Dendritic cell treated with granulocyte-macrophage colony-stimulating factor and Interleukin-4, amounts not matched to agents 40 ng/mL and 50 ng/mL, for 4 days (primary cell): ENCODE data around the gene CD300LD.

Source experiments
- H3K27ac Mint-ChIP-seq: one replicate; pipeline ENCODE4 v1.8.0; 2022; ENCODE audit warnings: mild to moderate bottlenecking, mixed read lengths
- H3K27me3 Mint-ChIP-seq: one replicate; pipeline ENCODE4 v1.8.0; 2022; ENCODE audit warnings: mild to moderate bottlenecking, mixed read lengths
- H3K36me3 Mint-ChIP-seq: one replicate; pipeline ENCODE4 v1.8.0; 2022; ENCODE audit warnings: low read depth, mixed read lengths
- H3K4me1 Mint-ChIP-seq: one replicate; pipeline ENCODE4 v1.8.0; 2022; ENCODE audit warnings: low read depth, mixed read lengths
- H3K4me3 Mint-ChIP-seq: one replicate; pipeline ENCODE4 v1.8.0; 2022; ENCODE audit warnings: mild to moderate bottlenecking, moderate library complexity, mixed read lengths
- H3K9me3 Mint-ChIP-seq: one replicate; pipeline ENCODE4 v1.8.0; 2022; ENCODE audit warnings: mixed read lengths
- intact Hi-C: fragments of 100-400 bp; cut with micrococcal nuclease; formaldehyde crosslinking; loops from one replicate; pipeline ENCODE4 v1.15.0; 2022

Gene CD300LD

GRCh38 chr17:74623693-74624093, 31.6 kb upstream of the CD300LD start, which contains the start of gene CD300E:
CD300E (minus strand) TSS chr17:74623738; CDS start chr17:74623621, 117 bp downstream.
- Mint-ChIP-seq H3K9me3 (peaks cover 1% of the 10 kb centered on the region), H3K4me1 (peaks cover 82% of the 10 kb centered on the region), H3K27me3 (peaks cover 13% of the 10 kb centered on the region), H3K4me3 (peak within 1 kb of the TSS; percentile 60), H3K36me3 (peaks cover 5% of the 10 kb centered on the region), H3K27ac (peak within 1 kb of the TSS; percentile 73)
- intact Hi-C loops, result no loop called here

DNA sequence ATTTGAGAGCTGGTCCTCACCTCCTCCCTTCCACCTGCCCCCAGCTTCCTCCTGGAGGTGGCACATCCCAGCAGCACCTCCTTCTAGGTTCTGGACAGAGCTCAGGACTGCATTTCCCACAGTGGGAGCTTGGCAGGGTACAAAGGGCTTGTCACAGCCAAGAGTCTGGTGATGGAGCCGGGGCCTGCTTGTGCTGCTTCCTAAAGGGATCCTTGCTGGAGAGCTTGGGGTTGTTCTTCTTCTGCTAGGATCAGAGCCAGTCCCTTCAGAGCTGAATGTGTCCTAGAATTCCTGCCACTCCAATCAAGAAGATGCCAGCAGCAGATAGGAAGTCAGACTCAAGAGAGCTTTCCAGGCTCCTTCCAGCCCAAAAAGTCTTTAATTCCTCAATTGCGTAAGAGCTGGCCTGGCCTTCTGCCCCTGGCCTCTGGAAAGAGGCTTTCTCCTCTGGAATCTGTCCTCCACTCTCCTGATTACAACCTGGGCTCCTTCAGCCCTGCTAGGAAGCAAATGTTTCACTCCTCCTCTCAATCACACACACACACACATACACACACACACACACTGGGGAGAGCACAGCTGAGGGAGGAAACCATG, 27.1 kb upstream of the CD300LD start:
- Mint-ChIP-seq H3K4me3 (no peak overlapping the region), H3K4me1 (peaks cover 91% of the 10 kb centered on the region), H3K9me3 (no peaks in the 10 kb centered on the region), H3K27me3 (peaks cover 32% of the 10 kb centered on the region), H3K27ac (peak overlapping the region; percentile 25), H3K36me3 (peaks cover 22% of the 10 kb centered on the region)
- intact Hi-C loops, result no loop called here

GRCh38 chr17:74618451-74618850, 26.4 kb upstream of the CD300LD start:
- peaks cover 22% of the 10 kb centered on the region for H3K36me3 Mint-ChIP-seq
- peaks cover 90% of the 10 kb centered on the region for H3K4me1 Mint-ChIP-seq
- H3K4me3 Mint-ChIP-seq, result no peak overlapping the region
- no peaks in the 10 kb centered on the region for H3K9me3 Mint-ChIP-seq
- intact Hi-C loops, result no loop called here
- peak overlapping the region; percentile 25 for H3K27ac Mint-ChIP-seq
- H3K27me3 Mint-ChIP-seq, result peaks cover 37% of the 10 kb centered on the region

DNA sequence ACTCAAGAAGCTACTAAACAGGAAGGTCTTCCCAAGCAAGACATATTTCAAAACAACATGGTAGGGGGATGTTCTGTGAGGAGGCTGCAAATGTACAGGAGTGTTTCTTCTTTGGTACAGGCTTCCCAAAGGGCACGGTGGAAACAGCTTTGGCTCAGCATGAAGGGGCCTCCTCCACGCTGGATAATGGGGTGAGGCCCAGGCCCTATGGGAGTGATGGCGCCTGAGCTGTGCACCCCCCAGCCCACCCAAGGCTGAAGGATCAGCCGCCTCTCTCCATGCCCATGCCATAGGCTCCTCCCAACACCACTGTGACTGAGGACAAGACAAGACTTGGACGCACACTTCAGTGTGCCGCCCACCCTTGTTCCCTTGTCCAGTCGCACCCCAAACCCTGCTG, 24.6 kb upstream of the CD300LD start:
- intact Hi-C loops, result no loop called here
- Mint-ChIP-seq H3K27me3 (peaks cover 52% of the 10 kb centered on the region), H3K9me3 (no peaks in the 10 kb centered on the region), H3K4me1 (peaks cover 90% of the 10 kb centered on the region), H3K27ac (no peak overlapping the region), H3K4me3 (no peak overlapping the region), H3K36me3 (peaks cover 22% of the 10 kb centered on the region)

- H3K27ac Mint-ChIP-seq, result no peak overlapping the region
- H3K27me3 Mint-ChIP-seq, result peaks cover 46% of the 10 kb centered on the region
- peaks cover 7% of the 10 kb centered on the region for H3K9me3 Mint-ChIP-seq
- H3K4me1 Mint-ChIP-seq, result peaks cover 62% of the 10 kb centered on the region
- no peak overlapping the region for H3K4me3 Mint-ChIP-seq
- intact Hi-C loops, result no loop called here
- H3K36me3 Mint-ChIP-seq, result peaks cover 21% of the 10 kb centered on the region
Observed at GRCh38 chr17:74612046-74612445, 20.0 kb upstream of the CD300LD start.

GRCh38 chr17:74610108-74610507, 18.0 kb upstream of the CD300LD start:
- no peak overlapping the region for H3K4me3 Mint-ChIP-seq
- peaks cover 41% of the 10 kb centered on the region for H3K27me3 Mint-ChIP-seq
- no peak overlapping the region for H3K27ac Mint-ChIP-seq
- peaks cover 8% of the 10 kb centered on the region for H3K36me3 Mint-ChIP-seq
- peaks cover 60% of the 10 kb centered on the region for H3K4me1 Mint-ChIP-seq
- peaks cover 11% of the 10 kb centered on the region for H3K9me3 Mint-ChIP-seq
- intact Hi-C loops, result no loop called here

- Mint-ChIP-seq H3K36me3 (peaks cover 8% of the 10 kb centered on the region), H3K4me3 (no peak overlapping the region), H3K27me3 (peaks cover 37% of the 10 kb centered on the region), H3K9me3 (peaks cover 11% of the 10 kb centered on the region), H3K27ac (no peak overlapping the region), H3K4me1 (peaks cover 65% of the 10 kb centered on the region)
- intact Hi-C loops, result loop anchor here (10.0 kb wide), 2 partner anchors 64 to 234 kb away; partner anchors contain the start of gene CD300C
Observed at GRCh38 chr17:74608511-74608910, 16.4 kb upstream of the CD300LD start.

DNA sequence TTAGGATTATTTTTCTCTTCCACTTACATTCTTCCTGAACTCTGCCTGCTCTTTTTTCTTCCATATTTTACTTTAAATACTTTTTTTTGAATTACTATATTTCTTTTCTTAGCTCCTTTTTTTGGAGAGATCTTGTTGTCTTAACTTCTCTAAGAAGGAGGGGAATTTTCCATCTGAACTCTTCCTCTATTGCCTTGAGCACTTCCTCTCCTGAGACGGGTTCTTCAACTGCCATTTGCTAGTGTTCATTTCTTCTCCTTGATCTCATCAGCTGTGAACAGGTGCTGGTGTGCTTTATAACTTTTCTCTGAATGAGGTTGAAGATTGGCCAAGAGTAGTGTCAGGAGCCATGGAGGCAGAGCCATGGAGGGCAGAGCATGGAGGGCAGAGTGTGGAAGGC, 15.1 kb upstream of the CD300LD start:
- Mint-ChIP-seq H3K36me3 (peaks cover 8% of the 10 kb centered on the region), H3K4me3 (no peak overlapping the region), H3K27ac (peak overlapping the region; percentile 60), H3K4me1 (peaks cover 65% of the 10 kb centered on the region), H3K27me3 (peaks cover 25% of the 10 kb centered on the region), H3K9me3 (peaks cover 11% of the 10 kb centered on the region)
- intact Hi-C loops, result loop anchor here (10.0 kb wide), 2 partner anchors 62 to 232 kb away; partner anchors contain the start of gene CD300C

- intact Hi-C loops, result loop anchor here (10.0 kb wide), 2 partner anchors 61 to 231 kb away; partner anchors contain the start of gene CD300C
- Mint-ChIP-seq H3K4me3 (no peak overlapping the region), H3K9me3 (peaks cover 11% of the 10 kb centered on the region), H3K27ac (peak overlapping the region; percentile 30), H3K4me1 (peaks cover 69% of the 10 kb centered on the region), H3K27me3 (peaks cover 21% of the 10 kb centered on the region), H3K36me3 (peaks cover 8% of the 10 kb centered on the region)
Observed at GRCh38 chr17:74606050-74606449, 14.0 kb upstream of the CD300LD start.

DNA sequence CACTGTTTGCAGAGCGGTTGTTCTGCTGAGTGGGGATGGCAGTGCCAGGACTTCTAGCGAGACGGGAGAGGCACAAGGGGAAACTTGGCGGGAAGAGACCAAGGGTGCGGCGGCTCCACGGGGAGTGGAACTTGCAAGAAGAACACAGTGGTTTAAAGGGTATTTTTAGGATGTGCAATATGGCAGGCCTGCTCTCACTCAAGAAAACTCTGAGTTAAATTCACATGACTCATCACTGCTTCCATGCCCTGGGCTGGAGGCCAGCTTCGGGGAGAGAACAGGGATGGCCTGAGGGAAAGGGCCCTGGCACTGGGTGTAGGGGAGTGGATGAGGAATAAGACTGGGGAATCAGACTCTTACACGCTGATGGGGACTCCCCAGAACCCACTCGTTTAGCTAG, 13.3 kb upstream of the CD300LD start:
- Mint-ChIP-seq H3K27ac (peak overlapping the region; percentile 30), H3K9me3 (peaks cover 11% of the 10 kb centered on the region), H3K4me1 (peaks cover 76% of the 10 kb centered on the region), H3K4me3 (no peak overlapping the region), H3K36me3 (peaks cover 8% of the 10 kb centered on the region), H3K27me3 (peaks cover 27% of the 10 kb centered on the region)
- intact Hi-C loops, result loop anchor here (10.0 kb wide), 2 partner anchors 61 to 231 kb away; partner anchors contain the start of gene CD300C

DNA sequence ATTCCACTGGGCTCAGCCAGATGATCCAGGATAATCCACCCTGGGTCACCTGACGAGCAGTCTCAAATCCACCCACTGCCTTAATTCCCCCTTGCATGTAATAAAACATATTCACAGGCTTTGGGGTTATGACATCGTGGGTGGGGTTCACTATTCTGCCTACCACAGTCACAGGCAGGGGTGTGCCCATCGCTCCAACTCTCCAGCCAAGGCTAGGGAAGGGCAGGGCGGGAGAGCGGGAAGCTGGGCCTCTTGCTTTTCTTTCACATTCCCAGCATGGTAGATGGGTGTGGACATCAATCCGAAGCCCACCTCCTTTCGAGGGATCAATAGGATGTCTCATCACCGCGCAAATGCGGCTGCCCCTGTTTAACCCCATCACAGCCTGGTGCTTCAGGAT, 12.7 kb upstream of the CD300LD start:
- no peak overlapping the region for H3K4me3 Mint-ChIP-seq
- intact Hi-C loops, result loop anchor here (5.0 to 10.0 kb wide), 3 partner anchors 33 to 230 kb away; partner anchors contain the start of gene CD300C
- peaks cover 8% of the 10 kb centered on the region for H3K36me3 Mint-ChIP-seq
- no peak overlapping the region for H3K27ac Mint-ChIP-seq
- peaks cover 82% of the 10 kb centered on the region for H3K4me1 Mint-ChIP-seq
- peaks cover 27% of the 10 kb centered on the region for H3K27me3 Mint-ChIP-seq
- peaks cover 11% of the 10 kb centered on the region for H3K9me3 Mint-ChIP-seq

- Mint-ChIP-seq H3K36me3 (peaks cover 8% of the 10 kb centered on the region), H3K9me3 (peaks cover 11% of the 10 kb centered on the region), H3K27ac (no peak overlapping the region), H3K4me3 (no peak overlapping the region), H3K4me1 (peaks cover 88% of the 10 kb centered on the region), H3K27me3 (peaks cover 28% of the 10 kb centered on the region)
- intact Hi-C loops, result loop anchor here (5.0 to 10.0 kb wide), 3 partner anchors 33 to 229 kb away; partner anchors contain the start of gene CD300C
Observed at GRCh38 chr17:74604200-74604599, 12.1 kb upstream of the CD300LD start.

DNA sequence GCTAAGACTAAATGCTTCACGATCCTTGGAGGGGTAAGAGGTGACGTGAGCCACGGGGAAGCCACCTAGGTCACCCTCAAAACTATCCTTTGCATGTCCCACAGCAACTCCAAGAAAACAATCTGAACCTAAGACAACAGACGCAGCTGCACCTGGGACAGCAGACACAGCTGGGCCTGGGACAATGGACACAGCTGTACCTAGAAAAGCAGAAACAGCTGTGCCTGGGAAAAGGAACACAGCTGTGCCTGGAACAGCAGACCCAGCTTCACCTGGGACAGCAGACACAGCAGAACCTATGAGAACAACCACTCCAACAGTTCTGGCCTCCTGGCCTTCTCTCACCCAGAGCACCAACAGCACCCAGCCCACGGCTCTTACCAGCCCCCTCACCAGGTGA, 11.7 kb upstream of the CD300LD start:
- Mint-ChIP-seq H3K27me3 (peaks cover 27% of the 10 kb centered on the region), H3K4me1 (peaks cover 92% of the 10 kb centered on the region), H3K36me3 (peaks cover 8% of the 10 kb centered on the region), H3K27ac (no peak overlapping the region), H3K9me3 (peaks cover 11% of the 10 kb centered on the region), H3K4me3 (no peak overlapping the region)
- intact Hi-C loops, result loop anchor here (5.0 to 10.0 kb wide), 3 partner anchors 34 to 229 kb away; partner anchors contain the start of gene CD300C

DNA sequence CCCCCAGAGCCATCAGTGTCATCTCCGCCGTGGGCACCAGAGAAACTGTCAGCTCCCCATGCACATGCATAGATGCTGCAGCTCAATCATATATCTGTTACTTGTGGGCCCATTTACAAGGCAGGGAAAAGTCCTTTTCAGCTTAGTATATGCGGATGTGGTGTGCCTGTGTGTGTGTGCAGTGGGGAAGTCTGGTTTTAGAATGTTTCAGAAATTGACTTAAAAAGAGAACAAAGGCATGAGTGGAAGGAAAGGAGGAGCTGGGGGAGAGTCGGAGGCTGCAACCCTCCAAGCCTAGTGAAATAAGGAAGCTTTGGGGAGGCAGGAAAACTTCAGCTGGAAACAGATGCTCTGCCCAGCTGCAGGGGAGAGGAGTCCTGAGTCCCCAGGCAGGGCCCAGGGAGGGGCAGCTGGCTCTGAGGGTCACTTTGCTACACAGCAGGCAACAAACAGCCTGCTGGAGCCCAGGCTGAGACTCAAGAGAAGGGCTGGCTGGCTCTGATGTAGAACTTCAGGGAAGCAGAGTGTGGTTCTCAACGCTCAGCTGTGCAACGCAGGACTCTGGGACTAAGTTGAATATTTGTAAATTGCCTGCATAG, 11.1 kb upstream of the CD300LD start:
- Mint-ChIP-seq H3K4me3 (no peak overlapping the region), H3K27ac (peak overlapping the region; percentile 41), H3K36me3 (peaks cover 8% of the 10 kb centered on the region), H3K27me3 (peaks cover 27% of the 10 kb centered on the region), H3K9me3 (peaks cover 11% of the 10 kb centered on the region), H3K4me1 (peaks cover 98% of the 10 kb centered on the region)
- intact Hi-C loops, result loop anchor here (5.0 to 10.0 kb wide), 3 partner anchors 34 to 228 kb away; partner anchors contain the start of gene CD300C
